NK-92 treated with Interleukin-12 subunit alpha and Interleukin-12 subunit beta, amount 100 ng/mL, for 24 hours (cell line): Measurements from ENCODE around the gene CHD6.

Source experiments
- DNase-seq: peaks from one replicate; lab custom pipeline; 2025; lab: John Stamatoyannopoulos, UW

CHD6 gene

GRCh38 chr20:41507436-41507835 lies 110.7 kb downstream of the CHD6 start:
- DNase-seq = no peak

- DNase-seq = no peak
Measured at GRCh38 chr20:41506192-41506915, 111.8 kb downstream of the CHD6 start.

- DNase-seq = no peak
Measured at GRCh38 chr20:41505184-41505583, 113.0 kb downstream of the CHD6 start.

- no peak for DNase-seq
Measured at GRCh38 chr20:41501376-41501775, 116.8 kb downstream of the CHD6 start.

- no peak for DNase-seq
Measured at GRCh38 chr20:41499961-41500725, 118.0 kb downstream of the CHD6 start.

- no peak for DNase-seq
Measured at GRCh38 chr20:41499064-41499463, 119.1 kb downstream of the CHD6 start.

GRCh38 chr20:41497186-41497895 lies 120.8 kb downstream of the CHD6 start:
- no peak for DNase-seq

- no peak for DNase-seq
Measured at GRCh38 chr20:41494451-41494850, 123.7 kb downstream of the CHD6 start.

GRCh38 chr20:41483553-41483930 lies 134.6 kb downstream of the CHD6 start:
- no peak for DNase-seq

GRCh38 chr20:41482647-41483552 lies 135.3 kb downstream of the CHD6 start:
- no peak for DNase-seq

- DNase-seq = no peak
Measured at GRCh38 chr20:41480054-41480770, 138.0 kb downstream of the CHD6 start.

GRCh38 chr20:41479113-41479512 lies 139.1 kb downstream of the CHD6 start:
- DNase-seq = no peak

GRCh38 chr20:41478026-41478425 lies 140.2 kb downstream of the CHD6 start:
- no peak for DNase-seq

GRCh38 chr20:41476446-41476845 lies 141.7 kb downstream of the CHD6 start:
- DNase-seq = no peak

- DNase-seq = no peak
Measured at GRCh38 chr20:41476013-41476441, 142.2 kb downstream of the CHD6 start.

GRCh38 chr20:41475503-41475902 lies 142.7 kb downstream of the CHD6 start:
- DNase-seq = no peak

- no peak for DNase-seq
Measured at GRCh38 chr20:41470362-41471095, 147.6 kb downstream of the CHD6 start.

- DNase-seq = no peak
Measured at GRCh38 chr20:41469868-41470267, 148.3 kb downstream of the CHD6 start.

- DNase-seq = no peak
Measured at GRCh38 chr20:41468994-41469600, 149.1 kb downstream of the CHD6 start.

GRCh38 chr20:41467690-41468089 lies 150.5 kb downstream of the CHD6 start:
- DNase-seq = no peak
